ENCODE data around the gene AEN. TPM values are rescaled to one million over a fixed set of nuclear protein-coding genes. Genes with fewer than 3 reads are reported as not detected.
A peak's percentile ranks its signal among the peaks of the same experiment; 100 is the strongest.

AEN gene
- total RNA-seq, 1 donor from 2014 or later, result 41.9 TPM

- no peak for TF ChIP-seq CTCF (IDR thresholded peaks at IDR 0.05)
- Mint-ChIP-seq H3K4me3 (no peak overlapping the region), H3K27me3 (no peaks in the 10 kb centered on the region), H3K9me3 (no peaks in the 10 kb centered on the region), H3K4me1 (peaks cover 86% of the 10 kb centered on the region), H3K36me3 (ENCODE audit: low read depth) (peaks cover 27% of the 10 kb centered on the region), H3K27ac (peak overlapping the region; percentile 80)
- intact Hi-C loops (cut with micrococcal nuclease), result loop anchor here (1.0 to 5.0 kb wide), 3 partner anchors 9 to 46 kb away; no protein-coding TSS in a partner anchor
- ChIA-PET POLR2A (interaction anchor here (1.2 to 4.7 kb wide), 5 partner anchors 9 to 432 kb away, joined by 5 to 42 read pairs (median 14); partner anchors contain the start of genes ABHD2 and AEN), CTCF (interaction anchor here (1.1 to 9.3 kb wide), 5 partner anchors 9 to 32 kb away, joined by 3 to 79 read pairs (median 4); no protein-coding TSS in a partner anchor)
- DNase-seq (peak; percentile 14), ATAC-seq (ENCODE audit: low read depth) (no peak)
Observed at GRCh38 chr15:88655800-88656488, 34.8 kb downstream of the AEN start.

GRCh38 chr15:88656760-88657221 lies 35.7 kb downstream of the AEN start:
- peak overlapping the region; percentile 94 for H3K27ac Mint-ChIP-seq
- peaks cover 23% of the 10 kb centered on the region for H3K36me3 Mint-ChIP-seq (ENCODE audit: low read depth)
- no peaks in the 10 kb centered on the region for H3K27me3 Mint-ChIP-seq
- ChIA-PET POLR2A (interaction anchor here (0.6 to 4.7 kb wide), 10 partner anchors 9 to 431 kb away, joined by 3 to 42 read pairs (median 4); partner anchors contain the start of genes ABHD2, AEN, MRPL46 and MRPS11), CTCF (interaction anchor here (0.9 to 9.3 kb wide), 6 partner anchors 11 to 177 kb away, joined by 3 to 79 read pairs (median 4); no protein-coding TSS in a partner anchor)
- ATAC-seq (ENCODE audit: low read depth) (peak; percentile 87), DNase-seq (peak; percentile 59)
- TF ChIP-seq CTCF (IDR thresholded peaks at IDR 0.05), result no peak
- peaks cover 79% of the 10 kb centered on the region for H3K4me1 Mint-ChIP-seq
- H3K9me3 Mint-ChIP-seq, result no peaks in the 10 kb centered on the region
- intact Hi-C loops (cut with micrococcal nuclease), result loop anchor here (1.0 to 5.0 kb wide), 4 partner anchors 9 to 178 kb away; no protein-coding TSS in a partner anchor
- H3K4me3 Mint-ChIP-seq, result peak overlapping the region; percentile 68

- peak; percentile 7 for ATAC-seq (ENCODE audit: low read depth)
Observed at GRCh38 chr15:88657326-88658069, 36.4 kb downstream of the AEN start.

More at GRCh38 chr15:88657326-88658069, 36.4 kb downstream of the AEN start:
- H3K27me3 Mint-ChIP-seq, result no peaks in the 10 kb centered on the region
- H3K9me3 Mint-ChIP-seq, result no peaks in the 10 kb centered on the region
- no peak for TF ChIP-seq CTCF (IDR thresholded peaks at IDR 0.05)
- peaks cover 20% of the 10 kb centered on the region for H3K36me3 Mint-ChIP-seq (ENCODE audit: low read depth)
- ChIA-PET POLR2A (interaction anchor here (0.6 to 4.7 kb wide), 10 partner anchors 9 to 431 kb away, joined by 3 to 42 read pairs (median 4); partner anchors contain the start of genes ABHD2, AEN, MRPL46 and MRPS11), CTCF (interaction anchor here (0.7 to 9.3 kb wide), 7 partner anchors 10 to 177 kb away, joined by 3 to 79 read pairs (median 3); no protein-coding TSS in a partner anchor)
- peaks cover 75% of the 10 kb centered on the region for H3K4me1 Mint-ChIP-seq
- H3K4me3 Mint-ChIP-seq, result no peak overlapping the region
- H3K27ac Mint-ChIP-seq, result peak overlapping the region; percentile 94
- intact Hi-C loops (cut with micrococcal nuclease), result loop anchor here (1.0 to 5.0 kb wide), 3 partner anchors 33 to 177 kb away; no protein-coding TSS in a partner anchor
- no peak for DNase-seq

All from activated B cell treated with CpG ODN at 0.5 μM for 24 hours (primary cell).